IPS-NIHi7 (cell line): Measurements from ENCODE around the gene GARNL3.

Source experiments
- DNase-seq: peaks from one replicate; pipeline ENCODE4 v3.0.0; 2012; ENCODE audit warnings: mixed read lengths; ENCODE audit errors: extremely low spot score

GARNL3 gene

DNA sequence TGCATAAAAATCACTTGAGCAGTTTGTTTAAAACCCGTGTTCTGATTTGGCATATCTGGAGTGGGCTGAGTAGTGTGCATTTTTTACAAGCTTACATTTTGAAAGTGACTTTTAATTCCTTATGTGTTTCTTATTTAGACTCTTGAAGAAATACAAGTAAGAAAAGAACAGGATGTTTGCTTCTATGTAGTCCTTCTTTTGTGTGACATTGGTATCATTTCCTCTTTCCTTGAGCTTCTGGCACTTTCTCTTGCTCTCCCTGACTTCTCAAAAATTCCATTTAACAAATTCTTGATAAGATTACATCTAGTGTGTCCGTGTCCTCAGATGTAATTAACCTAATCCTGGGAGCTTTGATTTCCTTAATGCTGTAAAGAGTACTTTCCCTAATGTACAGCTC lies 12.5 kb downstream of the GARNL3 start:
- DNase-seq = no peak

DNA sequence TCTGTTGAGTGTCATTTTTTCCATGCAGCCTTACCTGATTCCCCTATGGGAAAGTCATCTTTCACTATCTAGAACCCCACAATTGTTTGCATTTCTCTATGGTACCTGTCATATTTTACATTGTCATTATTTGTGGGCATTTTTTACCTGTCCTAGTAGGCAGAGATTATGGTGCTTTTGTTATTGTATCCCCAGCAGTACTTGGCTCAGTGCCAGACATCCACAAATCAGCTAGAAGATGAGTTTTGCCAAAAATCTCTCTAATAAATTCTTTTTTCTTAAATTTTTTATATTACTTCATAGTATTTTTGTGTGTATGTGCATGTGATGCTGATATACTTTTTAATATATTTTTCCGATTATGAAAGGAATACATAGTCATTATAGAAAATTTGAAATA lies 13.2 kb downstream of the GARNL3 start:
- no peak for DNase-seq

DNA sequence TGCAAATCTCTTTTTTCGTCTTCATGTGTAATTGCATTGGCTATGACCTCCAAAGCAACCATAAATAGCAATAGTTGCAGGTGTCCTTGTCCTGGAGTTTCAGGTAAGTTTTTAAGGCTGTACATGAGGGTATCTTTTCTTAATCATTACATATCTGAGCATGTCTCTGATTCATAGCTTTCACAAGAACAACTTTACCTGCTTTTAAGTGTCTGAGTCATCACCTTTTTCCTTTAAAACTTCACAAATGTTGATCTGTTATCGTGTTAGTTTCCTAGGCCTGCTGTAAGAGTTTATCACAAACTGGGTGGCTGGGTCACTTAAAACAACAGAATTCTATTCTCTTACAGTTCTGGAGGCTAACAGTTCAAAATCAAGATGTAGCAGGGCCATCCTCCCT lies 13.8 kb downstream of the GARNL3 start:
- no peak for DNase-seq

DNA sequence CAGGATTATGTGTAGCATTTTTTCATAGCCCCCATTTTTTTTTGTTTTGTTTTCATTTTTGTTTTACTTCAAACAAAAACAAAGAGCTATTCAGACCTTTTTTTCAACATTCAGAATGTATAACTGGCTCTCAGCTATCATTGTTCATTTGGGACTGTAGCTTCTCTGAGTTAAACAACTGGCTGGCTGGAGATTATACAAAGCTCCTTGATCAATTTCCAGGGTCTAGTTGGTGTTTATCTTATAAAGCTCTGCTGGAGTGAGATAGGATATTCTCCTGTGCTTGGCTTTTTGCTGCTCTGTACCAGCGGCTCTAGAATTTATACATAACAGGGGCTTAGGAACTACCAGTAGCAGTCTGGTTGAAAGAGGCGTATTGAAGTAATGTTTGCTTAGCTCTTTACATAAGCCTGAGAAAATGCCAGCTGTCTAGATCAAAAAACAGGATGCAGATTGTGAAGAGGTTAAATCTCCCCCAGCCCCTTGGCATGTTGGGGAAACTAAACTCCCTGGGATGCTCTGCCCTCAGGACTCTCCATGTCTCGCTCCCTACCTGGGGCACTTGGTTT lies 15.2 kb downstream of the GARNL3 start:
- no peak for DNase-seq

DNA sequence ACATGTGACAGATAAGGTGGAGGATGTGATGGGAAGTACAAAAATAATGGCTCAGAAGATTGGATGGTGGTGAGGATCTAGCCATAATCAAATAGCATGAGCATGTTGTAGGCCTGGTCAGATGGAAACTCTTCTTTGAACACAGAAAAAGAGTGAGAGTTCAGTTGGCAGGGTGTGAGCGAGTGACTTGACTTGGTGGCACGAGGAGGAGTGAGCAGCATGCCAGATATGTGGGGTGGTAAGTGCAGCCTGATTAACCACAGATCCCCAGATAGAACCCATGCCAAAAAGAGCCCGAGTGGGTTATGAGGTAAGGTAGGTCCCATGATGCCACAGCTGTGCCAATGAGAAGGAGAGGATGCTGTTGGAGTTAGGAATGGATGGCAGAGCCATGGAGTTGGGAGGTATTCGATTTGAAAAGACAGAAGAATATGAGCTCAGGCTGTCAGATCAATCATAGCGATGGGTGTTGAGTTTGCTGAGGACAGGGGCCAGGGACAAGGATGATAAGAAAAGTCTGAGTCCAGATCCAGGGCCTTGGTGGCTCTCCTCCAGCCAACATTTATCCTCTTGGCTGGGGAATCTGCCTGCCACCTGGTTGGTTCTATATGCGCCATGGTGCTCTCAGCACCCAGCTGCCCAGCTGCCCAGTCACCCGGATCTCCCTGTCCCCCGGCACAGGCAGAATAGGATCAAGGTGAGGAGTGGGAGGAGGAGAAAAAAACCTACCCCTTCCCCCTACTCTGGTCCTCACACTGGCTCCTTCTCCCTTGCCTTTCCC lies 16.5 kb downstream of the GARNL3 start:
- DNase-seq = no peak

DNA sequence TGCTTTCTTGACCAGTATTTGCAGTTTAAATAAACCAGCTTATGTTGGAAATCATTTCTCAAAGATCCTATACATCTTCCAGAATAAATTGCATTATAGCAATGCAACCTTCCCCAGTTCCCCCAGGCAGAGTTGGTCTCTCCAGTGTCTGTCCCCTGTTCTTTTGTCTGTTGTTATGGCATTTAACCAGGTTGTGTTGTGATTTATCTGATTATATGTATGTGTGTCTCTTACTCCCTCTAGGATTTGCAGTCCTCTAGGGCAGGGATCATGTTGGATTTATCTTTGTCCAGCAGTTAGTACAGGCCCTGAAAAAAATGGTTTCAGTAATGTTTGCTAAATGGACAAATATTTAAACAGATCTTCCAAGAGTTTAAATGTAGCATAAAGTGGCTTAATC lies 17.3 kb downstream of the GARNL3 start:
- DNase-seq = no peak

DNA sequence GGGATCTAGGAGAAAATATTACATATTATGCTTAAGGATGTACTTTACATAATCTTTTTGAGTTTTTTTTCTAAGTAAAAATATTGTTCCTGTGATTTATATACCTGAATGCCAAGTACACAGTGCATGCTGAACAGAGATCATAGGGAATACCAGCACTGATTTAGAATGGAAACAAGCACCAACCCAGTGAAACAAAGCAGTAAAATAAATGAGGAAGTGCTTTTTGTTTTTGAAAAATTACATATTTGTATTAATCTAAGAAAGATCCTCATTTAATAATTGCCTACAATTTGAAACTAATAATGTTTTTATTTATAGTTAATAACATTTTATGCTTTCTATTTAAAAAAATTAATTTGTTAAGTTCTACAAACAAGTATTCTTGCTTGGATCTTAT lies 18.0 kb downstream of the GARNL3 start:
- no peak for DNase-seq

DNA sequence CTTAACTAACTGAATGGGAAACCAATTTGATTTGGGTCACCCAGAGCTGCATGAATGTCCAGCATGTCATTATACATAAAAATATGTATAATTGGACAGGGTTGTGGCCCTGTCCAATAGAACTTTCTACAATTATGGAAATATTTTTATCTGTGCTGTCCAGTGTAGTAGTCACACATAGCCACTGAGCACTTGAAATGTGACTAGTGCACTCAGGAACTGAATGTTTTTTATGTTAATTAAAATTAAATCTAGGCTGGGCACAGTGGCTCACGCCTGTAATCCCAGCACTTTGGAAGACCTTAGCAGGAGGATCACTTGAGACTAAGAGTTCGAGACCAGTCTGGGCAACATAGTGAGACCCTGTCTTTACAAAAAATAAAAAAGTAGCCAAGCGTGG lies 18.6 kb downstream of the GARNL3 start:
- DNase-seq = no peak

DNA sequence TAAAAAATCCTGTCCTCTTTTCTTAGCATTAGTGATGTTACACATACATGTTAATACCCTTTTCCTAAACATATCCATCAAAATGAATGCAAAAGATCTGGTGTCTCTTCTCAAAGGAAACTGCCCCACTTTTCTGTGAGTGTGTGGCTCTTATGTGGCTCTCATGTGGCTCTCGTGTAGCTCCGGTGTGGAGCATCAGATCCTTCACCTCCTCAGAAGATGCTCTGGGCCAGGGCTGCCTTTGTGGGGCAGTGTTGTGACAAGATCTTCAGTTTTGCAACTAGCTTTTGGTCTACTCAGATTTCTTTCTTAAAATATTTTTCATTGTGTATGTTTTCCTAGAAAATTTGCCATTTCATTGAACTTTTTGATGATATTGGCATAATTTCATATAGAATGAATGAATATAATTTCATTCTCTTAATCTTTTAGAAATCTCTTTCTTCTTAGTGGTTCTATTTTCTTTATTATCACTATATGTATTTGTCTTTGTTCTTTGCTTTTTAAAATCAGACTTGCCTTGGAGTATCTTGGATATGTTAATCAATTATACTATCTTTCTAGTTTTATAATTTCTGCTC lies 19.4 kb downstream of the GARNL3 start:
- peak; percentile 27 for DNase-seq

DNA sequence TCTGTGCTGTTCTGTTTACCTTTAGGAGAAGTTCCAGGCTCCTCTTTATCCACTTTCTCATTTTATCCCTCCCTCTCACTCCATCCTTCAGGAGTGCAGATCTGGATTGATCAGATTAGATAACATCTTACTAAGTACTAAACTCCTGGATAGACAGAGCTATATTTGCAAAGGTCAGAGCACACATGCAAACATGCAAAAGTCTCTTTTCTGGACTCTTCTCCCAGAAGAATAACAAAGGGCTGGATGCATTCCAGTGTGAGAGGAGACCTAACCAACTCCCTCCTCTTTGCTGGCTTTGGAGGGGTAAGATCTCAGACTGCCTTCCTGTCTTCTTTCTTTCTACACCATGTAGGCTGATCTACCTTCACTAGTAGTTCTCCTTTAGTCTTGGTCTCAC lies 21.4 kb downstream of the GARNL3 start:
- DNase-seq = no peak

DNA sequence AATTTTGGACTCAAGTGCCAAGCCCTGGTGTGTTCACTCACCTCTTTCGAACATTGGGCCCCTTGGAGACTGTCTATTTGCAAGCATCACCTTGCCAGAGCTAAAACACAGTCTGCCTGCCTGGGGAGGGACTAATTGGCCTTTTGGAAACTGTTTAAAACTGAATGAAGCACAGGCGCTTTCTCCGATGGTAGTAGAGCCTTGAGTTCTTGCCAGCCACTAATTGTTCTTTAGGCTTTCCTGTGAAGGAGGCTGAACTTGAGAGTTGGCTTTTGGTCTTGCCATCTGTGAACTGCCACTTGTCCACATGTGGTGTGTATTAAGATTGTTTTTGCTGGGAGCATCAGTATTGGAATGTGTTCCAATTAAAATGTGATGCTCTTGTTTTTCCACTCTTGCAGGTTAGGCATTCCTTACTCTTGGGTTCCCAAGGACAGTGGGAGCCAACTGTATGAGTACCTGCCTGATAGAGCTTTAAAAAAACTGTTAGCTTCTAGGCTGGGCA lies 26.0 kb downstream of the GARNL3 start:
- no peak for DNase-seq

DNA sequence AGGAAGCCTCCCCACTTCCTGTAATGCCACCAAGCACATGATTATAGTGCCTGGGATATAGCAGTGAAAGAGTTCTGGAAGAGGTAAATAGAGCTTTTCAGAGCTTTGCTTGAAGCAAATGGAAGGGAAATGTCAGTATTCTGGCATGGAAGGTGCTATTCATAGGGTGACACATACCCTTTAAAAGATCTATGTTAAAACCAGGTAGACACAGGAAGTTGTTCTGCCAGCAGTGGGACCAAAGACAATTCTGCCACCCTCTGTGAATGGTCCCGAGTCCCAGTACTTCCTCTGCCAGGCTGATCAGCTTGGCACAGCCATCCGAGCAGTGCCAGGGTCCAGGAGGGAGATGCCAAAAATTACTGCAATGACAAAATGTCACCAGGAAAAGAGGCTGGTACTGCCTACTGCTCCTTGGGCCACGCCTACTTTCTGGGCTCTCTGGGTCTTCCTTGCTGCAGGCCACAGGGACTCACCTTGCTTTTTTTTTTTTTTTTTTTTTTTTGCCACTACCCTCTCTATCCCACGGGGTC lies 26.7 kb downstream of the GARNL3 start:
- DNase-seq = no peak

DNA sequence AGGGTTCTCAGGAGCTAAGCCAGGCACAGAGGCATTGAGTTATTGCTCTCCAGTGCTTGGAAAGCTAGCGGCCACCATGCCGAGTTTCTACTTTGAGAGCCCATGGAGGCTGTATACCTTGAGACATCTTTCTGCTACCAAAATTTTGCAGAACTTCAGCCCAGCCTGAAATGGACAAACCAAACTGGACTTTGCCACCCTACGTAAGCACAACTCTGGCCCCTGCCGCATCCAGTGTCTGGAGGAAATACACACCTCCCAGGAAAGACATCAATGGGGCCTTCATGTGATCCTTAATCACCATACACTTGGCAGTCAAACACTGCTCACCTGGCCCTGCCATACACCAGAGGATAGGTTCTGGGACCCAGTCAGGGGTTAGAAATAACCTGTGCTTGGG lies 27.8 kb downstream of the GARNL3 start:
- DNase-seq = no peak

DNA sequence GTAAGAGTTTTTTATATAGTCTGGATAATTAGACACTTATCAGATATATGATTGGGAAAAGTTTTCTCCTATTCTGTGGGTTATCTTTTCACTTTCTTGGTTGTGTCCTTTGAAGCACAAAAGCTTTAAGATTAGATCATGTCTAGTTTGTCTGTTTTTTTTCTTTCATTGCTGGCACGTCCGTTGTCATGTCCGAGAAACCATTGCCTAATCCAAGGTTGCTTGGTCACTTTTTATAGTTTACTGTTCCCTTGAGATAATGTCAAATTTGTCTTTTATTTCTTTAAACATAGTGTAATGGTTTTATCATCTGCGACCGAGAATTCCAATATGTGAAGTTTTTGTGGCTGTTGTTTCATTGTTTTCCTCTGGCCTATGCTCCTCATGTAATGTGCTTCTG lies 28.8 kb downstream of the GARNL3 start:
- no peak for DNase-seq

DNA sequence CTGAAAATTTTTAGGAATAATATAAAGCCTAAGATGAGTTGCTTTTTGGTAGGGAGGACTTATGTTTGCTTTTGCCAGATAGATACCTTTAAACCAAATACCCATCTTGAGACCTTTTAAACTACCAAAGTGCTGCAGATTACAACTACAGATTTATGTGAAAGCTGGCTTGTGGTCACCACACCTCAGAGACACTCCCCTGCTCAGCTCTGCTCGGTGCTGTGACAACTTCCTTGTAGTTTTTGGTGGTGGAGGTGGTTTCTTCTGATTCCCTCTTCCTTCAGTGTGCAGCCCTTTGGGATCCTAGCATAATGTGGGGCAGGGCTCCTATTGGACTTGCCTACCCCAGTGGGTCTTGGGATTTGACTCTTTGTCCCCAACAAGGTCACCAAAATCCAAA lies 29.2 kb downstream of the GARNL3 start:
- DNase-seq = no peak

DNA sequence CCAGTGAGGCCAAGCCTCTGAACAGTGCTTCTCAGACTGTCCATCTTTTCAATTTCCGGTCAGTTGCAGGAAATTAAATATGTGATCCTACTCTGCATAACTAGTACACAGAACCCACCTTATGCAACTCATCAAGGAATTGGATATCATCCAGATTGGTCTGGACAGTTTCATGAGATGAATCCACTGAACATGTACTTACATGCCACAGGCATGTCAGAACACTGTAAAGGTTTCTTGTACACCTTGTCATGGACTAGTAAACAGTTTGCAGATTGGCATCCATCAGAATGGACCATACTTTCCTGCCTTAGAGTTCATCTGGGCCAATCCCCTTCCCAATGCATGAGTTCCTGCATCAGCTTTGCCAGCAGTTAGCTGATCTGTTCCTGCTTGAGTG lies 30.4 kb downstream of the GARNL3 start:
- DNase-seq = no peak

DNA sequence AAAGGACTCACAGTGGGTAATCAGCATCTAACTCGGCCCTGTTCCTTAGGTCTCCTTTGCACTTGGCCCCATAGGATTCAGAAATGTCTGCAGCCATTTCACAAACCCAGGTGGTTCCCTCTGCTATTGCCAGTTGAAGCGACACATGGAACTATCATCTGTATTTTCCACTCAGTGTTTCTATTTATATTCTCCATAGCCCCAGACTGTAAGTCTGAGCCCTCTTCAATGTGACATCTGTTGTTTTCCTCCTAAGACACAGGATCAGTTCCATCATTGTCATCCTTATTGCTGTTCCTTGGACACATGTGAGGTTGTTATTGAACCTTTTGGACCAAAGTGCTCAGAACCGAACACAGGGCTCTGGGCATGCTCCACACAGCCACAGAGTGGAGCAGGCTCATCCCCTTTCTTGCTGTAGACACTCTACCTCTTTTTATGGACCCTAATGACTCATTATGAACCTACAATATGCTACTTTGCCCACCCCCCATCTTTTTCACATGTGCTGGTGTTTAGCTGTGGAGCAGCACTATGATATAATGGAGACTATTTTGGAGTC lies 36.4 kb downstream of the GARNL3 start:
- no peak for DNase-seq

DNA sequence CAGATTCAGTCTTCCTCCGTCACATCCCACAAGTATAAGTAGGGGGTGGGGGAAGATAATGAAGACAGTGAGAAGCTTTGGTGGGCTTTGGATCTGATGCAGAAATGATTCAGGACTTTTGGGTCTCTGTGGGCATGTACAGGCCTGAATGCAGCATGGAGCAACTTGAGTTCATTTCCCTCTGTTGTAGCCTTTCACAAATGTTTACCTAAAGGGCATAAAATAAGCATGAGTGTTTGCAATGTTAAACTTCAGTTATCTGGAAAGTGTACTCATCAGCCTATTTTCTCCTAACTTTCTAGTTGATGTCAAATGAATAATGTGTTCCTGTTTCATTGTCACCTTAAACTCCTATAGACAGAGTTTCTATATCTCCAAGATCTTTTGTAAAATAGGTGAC lies 39.3 kb downstream of the GARNL3 start:
- DNase-seq = no peak

DNA sequence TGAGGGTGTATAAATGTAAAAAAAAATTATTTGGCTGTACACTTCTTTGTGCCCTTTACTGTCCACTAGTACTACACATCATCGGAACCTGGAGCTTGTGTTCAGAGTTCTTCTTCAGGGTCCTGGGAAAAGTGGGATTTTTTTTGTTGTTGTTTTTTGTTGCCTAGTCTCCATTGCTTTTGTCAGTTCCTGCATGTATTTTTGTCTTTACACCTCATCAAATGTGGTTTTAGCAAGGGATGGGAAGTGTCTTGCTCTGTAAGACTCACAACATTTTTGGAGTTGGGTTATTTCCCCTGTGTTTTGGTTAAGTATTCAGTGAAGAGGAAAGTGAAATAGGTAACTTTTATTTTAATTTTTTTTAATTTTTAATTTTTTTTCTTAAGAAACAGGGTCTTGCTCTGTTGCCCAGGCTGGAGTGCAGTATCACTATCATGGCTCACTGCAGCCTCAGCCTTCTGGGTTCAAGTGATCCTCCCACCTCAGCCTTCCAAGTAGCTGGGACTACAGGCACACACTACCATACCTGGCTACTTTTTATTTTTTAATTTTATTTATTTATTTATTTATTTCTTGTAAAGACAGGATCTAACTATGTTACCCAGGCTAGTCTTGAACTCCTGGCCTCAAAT lies 40.7 kb downstream of the GARNL3 start:
- no peak for DNase-seq

DNA sequence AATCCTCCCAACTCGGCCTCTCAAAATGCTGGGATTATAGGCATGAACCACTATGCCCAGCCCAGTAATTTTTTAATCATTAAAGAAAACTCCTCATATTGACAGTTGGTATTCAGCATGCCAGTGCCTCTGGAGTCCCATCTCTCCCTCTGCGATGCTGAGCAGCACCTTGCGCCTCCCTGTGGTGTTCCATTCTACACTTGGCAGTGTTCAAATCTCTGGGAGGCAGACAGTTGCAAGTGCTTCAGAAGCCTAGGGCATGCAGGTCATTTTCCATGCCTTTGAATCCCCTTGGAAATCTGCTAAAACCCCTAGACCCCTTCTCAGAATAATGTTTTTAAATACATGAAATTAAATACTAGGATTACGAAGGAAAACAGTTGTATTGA lies 41.3 kb downstream of the GARNL3 start:
- DNase-seq = peak; percentile 53

DNA sequence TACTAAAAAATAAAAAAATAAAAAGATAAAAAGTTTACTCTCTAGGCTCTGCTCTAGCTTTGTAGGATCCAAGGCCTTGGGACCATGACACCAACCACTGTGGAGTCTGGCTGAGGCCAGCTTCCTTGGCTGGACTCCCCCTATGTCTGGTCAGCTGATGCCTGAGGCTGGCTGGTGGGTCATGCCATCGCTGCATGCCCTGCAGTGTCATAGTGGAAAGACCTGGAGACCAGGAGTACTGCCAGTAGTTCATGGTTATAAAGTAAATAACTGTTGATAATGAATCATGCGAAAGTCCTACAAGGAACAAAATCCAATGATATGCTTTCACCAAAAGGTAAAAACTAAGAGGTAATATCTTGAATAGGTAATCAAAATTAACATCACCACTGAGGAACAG lies 43.2 kb downstream of the GARNL3 start:
- DNase-seq = no peak
